ENCODE measurements around the gene EARS2.
"Not testable (repeated sequence)": the region's sequence is repeated elsewhere in the genome, so short reads cannot be mapped to it uniquely, and the experiment has no call there.

DNA sequence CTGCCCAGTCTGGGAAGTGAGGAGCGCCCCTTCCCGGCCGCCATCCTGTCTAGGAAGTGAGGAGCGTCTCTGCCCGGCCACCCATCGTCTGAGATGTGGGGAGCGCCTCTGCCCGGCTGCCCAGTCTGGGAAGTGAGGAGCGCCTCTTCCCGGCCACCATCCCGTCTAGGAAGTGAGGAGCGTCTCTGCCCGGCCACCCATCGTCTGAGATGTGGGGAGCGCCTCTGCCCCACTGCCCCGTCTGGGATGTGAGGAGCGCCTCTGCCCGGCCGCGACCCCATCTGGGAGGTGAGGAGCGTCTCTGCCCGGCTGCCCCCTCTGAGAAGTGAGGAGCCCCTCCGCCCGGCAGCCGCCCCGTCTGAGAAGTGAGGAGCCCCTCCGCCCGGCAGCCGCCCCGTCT lies 26.1 kb upstream of the EARS2 start:
- TF ChIP-seq, protein P1, sequence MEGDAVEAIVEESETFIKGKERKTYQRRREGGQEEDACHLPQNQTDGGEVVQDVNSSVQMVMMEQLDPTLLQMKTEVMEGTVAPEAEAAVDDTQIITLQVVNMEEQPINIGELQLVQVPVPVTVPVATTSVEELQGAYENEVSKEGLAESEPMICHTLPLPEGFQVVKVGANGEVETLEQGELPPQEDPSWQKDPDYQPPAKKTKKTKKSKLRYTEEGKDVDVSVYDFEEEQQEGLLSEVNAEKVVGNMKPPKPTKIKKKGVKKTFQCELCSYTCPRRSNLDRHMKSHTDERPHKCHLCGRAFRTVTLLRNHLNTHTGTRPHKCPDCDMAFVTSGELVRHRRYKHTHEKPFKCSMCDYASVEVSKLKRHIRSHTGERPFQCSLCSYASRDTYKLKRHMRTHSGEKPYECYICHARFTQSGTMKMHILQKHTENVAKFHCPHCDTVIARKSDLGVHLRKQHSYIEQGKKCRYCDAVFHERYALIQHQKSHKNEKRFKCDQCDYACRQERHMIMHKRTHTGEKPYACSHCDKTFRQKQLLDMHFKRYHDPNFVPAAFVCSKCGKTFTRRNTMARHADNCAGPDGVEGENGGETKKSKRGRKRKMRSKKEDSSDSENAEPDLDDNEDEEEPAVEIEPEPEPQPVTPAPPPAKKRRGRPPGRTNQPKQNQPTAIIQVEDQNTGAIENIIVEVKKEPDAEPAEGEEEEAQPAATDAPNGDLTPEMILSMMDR (IDR thresholded peaks at IDR 0.05; ENCODE audit: low read length), result not testable (repeated sequence)
- not testable (repeated sequence) for TF ChIP-seq EZH2 (IDR thresholded peaks at IDR 0.05; ENCODE audit: borderline replicate concordance, low read length)

Measured in OCI-LY1 (cell line).